Measurements from ENCODE around the gene MAPK6.
"Not testable (repeated sequence)": the region's sequence is repeated elsewhere in the genome, so short reads cannot be mapped to it uniquely, and the experiment has no call there.

Gene MAPK6

GRCh38 chr15:52042051-52042851 is 23.2 kb downstream of the MAPK6 start:
- DNase-seq (ENCODE audit: low spot score): no peak

DNA sequence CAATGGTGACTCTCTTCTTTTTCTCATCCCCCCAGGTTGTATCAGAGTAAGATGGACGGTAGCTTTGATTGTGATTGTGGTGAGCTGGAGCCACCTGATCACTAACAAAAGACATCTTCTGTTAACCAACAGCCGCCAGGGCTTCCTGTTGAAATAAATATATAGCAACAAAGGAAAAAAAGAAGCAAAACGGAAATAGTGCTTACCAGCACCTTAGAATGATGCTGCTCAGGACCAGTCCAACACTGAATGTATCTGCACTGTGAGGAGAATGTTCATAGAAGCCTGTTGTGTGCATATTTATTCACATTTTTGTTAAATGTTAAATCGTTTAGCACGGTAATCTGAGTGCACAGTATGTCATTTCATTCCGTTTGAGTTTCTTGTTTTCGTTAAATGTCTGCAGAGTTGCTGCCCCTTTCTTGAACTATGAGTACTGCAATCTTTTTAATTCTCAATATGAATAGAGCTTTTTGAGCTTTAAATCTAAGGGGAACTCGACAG is 26.8 kb downstream of the MAPK6 start:
- not testable (repeated sequence) for DNase-seq (ENCODE audit: low spot score)

DNA sequence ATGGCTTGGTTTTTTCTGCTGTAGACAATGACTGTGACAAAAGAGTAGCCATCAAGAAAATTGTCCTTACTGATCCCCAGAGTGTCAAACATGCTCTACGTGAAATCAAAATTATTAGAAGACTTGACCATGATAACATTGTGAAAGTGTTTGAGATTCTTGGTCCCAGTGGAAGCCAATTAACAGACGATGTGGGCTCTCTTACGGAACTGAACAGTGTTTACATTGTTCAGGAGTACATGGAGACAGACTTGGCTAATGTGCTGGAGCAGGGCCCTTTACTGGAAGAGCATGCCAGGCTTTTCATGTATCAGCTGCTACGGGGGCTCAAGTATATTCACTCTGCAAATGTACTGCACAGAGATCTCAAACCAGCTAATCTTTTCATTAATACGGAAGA is 27.5 kb downstream of the MAPK6 start:
- DNase-seq (ENCODE audit: low spot score): not testable (repeated sequence)

- peak; percentile 87 for DNase-seq (ENCODE audit: low spot score)
Observed at GRCh38 chr15:52050416-52050815, 31.4 kb downstream of the MAPK6 start.

DNA sequence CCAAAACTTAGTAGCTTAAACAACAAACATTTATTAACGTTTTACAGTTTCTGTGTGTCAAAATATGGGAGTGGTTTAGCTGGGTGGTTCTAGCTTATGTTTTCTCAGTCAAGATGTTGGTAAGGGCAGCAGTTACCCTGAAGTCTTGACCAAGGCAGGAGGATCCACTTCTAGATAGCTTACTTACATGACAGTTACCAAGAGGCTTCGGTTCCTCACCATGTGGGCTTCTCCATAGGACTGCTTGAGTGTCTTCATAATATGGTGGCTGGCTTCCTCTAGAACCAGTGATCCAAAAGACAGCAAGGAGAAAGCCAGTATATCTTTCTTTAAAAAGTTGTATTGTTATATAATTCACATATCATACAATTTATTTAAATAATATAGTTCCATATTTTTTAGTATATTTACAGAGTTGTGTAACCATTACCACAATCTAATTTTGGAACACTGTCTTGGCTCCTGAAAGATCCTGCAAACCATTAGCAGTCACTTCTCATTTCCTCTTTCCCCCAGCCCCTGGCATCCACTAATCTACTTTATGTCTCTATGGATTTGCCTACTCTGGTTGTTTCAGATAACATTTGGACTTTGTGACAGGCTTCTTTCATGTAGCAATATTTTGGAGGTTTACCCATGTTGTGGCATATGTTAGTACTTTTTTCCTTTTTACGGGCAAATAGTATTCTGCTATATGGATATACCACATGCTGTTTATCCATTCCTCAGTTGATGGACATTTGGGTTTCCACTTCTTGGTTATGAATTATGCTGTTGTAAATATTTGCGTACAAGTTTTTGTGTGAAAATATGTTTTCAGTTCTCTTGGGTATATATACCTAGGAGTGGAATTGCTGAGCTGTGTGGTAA is 33.3 kb downstream of the MAPK6 start:
- no peak for DNase-seq (ENCODE audit: low spot score)

DNA sequence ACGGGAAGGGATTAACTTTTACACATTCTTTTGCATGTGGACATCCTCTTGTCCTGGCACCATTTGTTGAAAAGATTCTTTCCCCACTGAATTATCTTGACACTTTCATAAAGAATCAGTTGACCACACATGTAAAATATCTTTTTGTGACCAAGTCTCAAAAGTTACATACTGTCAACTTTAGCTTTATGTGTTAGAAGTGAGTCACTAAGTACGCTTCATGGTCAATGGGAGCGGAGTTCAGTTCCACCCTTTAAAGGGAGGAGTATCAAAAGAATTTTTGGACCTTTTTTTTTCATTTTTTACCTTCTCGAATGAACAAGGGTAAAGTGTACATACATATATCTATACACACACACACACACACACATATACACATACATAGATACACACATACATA is 35.4 kb downstream of the MAPK6 start:
- no peak for DNase-seq (ENCODE audit: low spot score)

GRCh38 chr15:52054858-52055257 is 35.8 kb downstream of the MAPK6 start:
- not testable (repeated sequence) for DNase-seq (ENCODE audit: low spot score)

DNA sequence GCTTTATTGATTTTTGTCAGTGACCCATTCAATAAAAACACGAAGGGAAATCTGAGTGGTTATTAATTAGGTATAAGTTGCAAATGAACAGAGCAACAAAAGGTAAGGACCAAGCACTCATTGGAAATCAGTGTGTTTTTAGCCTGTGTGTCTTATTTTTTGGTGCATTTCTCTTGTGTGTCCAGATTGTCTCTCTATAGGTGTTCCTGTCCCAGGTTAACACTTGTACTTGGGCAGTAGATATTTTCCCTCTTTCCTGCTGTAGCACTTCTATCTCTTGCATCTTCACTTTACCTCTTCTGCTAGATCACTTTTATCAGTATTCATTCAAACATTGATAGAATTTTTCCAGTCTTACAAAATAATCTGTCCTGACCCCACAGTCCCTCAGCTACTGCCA is 37.0 kb downstream of the MAPK6 start:
- DNase-seq (ENCODE audit: low spot score): no peak

- no peak for DNase-seq (ENCODE audit: low spot score)
Observed at GRCh38 chr15:52056496-52056895, 37.5 kb downstream of the MAPK6 start.

DNA sequence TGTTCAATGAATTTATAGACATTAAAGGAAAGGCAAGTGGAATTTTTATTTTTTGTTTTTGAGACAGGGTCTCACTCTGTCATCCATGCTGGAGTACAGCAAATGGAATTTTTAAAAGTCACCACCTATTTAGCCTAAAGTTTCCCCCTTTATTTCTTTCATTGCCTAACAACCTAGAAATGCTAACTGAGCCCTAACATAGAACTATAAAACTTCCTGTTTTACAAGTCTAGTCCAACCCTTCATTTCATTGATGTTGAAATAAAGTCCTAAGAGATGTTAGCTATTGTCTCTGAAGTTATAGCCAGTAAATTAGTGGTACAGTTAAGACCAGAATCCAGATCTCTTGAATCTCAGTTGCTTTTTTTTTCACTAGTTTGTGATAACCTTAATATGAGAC is 39.0 kb downstream of the MAPK6 start:
- DNase-seq (ENCODE audit: low spot score): no peak

DNA sequence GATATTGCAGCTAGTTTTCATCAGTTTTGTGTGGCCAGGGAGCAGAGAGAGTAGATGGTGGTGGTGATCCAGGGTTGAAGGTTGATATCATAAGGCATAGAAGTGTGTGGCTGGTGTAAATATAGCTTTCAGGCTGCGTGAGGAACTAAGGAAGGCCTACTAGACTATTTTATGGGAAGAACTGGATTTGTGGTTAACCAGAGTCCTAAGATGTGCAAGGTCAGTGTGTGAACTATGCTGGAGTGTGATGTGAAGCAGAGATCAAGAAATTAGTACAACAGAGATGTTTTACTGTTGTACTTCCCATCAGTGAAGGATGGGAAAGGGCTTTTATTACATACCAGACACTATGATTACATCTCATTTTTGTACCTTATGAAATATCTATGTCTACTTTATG is 41.5 kb downstream of the MAPK6 start:
- DNase-seq (ENCODE audit: low spot score): no peak

DNA sequence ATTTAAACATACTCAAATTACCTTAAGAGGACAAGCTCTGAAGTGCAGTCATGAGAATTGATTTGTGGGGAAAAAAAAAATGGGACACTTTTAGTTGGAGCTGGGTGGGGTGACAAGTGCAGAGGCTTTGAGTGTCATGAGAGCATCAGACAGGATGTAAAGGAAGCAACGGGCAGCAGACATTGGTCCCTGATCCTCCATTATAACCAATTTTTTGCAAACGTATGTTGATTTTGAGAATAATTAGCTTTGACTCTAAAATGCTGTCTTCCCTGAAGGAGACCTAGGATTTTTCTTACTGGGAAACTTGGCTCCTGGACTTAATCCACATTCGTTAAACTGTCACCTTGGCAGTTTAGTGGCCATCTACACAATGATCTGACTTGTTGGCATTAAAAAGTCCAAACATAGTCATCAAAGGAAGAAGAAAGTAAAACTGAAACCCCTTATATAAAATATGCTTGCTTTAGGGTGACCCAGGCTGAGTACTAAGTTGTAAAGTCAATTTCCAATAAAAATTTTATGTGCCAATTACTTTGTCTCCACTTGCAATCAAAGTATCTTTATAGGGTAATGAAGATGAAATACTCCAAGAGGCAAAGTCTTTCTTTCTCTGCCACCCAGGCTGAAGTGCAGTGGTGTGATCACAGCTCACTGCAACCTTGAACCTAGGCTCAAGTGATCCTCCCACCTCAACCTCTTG is 48.0 kb downstream of the MAPK6 start:
- no peak for DNase-seq (ENCODE audit: low spot score)

GRCh38 chr15:52067545-52067926 is 48.5 kb downstream of the MAPK6 start:
- no peak for DNase-seq (ENCODE audit: low spot score)

DNA sequence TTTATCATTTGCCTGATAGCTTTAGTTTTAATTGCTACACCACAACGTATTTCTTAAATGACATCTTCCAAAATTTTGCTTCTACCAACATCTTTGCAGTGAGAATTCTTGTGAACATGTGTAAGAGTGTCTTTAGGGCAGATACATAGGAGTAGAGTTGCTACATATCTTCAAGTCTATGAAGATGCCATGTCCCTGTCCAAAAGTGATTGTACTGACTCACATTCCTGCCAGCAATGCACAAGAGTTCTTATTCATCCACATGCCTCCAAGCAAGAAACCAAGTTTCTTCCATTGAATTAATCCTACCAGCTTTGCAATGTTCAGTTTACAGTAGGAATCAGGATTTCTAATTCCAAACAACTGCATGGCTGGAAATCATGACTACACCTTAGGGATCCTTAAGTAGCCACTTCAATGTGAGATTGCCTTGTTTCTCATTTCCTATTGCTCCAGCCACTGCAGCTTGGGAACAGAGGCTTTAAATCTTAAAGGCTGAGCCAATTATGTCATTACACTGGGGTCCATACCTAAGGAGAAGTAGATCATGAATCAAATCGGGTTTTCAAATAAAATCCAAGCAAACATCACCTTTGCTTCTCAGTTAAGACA is 49.1 kb downstream of the MAPK6 start:
- DNase-seq (ENCODE audit: low spot score): no peak

- DNase-seq (ENCODE audit: low spot score): no peak
Observed at GRCh38 chr15:52069559-52069958, 50.5 kb downstream of the MAPK6 start.

GRCh38 chr15:52071570-52071969 is 52.6 kb downstream of the MAPK6 start:
- no peak for DNase-seq (ENCODE audit: low spot score)

GRCh38 chr15:52076889-52077781 is 58.1 kb downstream of the MAPK6 start:
- peak; percentile 28 for DNase-seq (ENCODE audit: low spot score)

GRCh38 chr15:52078197-52078875 is 59.3 kb downstream of the MAPK6 start:
- DNase-seq (ENCODE audit: low spot score): no peak

- peak; percentile 49 for DNase-seq (ENCODE audit: low spot score)
Observed at GRCh38 chr15:52078876-52079700, 60.1 kb downstream of the MAPK6 start.
